GM04504 (cell line): ENCODE measurements around the gene ARID5B.
"Not testable (repeated sequence)": the region's sequence is repeated elsewhere in the genome, so short reads cannot be mapped to it uniquely, and the experiment has no call there.

Source experiments
- DNase-seq: peaks from one replicate; pipeline ENCODE4 v3.0.0-alpha.2; 2012; ENCODE audit warnings: low read depth

Gene ARID5B

GRCh38 chr10:61965703-61966395, 64.3 kb downstream of the ARID5B start:
- DNase-seq: no peak

- no peak for DNase-seq
Observed at GRCh38 chr10:61967298-61967697, 65.8 kb downstream of the ARID5B start.

- DNase-seq: peak; percentile 25
Observed at GRCh38 chr10:61970182-61971002, 68.9 kb downstream of the ARID5B start.

GRCh38 chr10:61971003-61971325, 69.5 kb downstream of the ARID5B start:
- no peak for DNase-seq

- no peak for DNase-seq
Observed at GRCh38 chr10:61973169-61973568, 71.7 kb downstream of the ARID5B start.

GRCh38 chr10:61973906-61974305, 72.4 kb downstream of the ARID5B start:
- DNase-seq: no peak

- DNase-seq: peak; percentile 26
Observed at GRCh38 chr10:61974601-61975390, 73.3 kb downstream of the ARID5B start.

GRCh38 chr10:61975391-61975932, 74.0 kb downstream of the ARID5B start:
- DNase-seq: peak; percentile 56

GRCh38 chr10:61976951-61977721, 75.6 kb downstream of the ARID5B start:
- DNase-seq: not testable (repeated sequence)

GRCh38 chr10:61978965-61979364, 77.5 kb downstream of the ARID5B start:
- no peak for DNase-seq

- DNase-seq: no peak
Observed at GRCh38 chr10:61981460-61981859, 80.0 kb downstream of the ARID5B start.

- DNase-seq: no peak
Observed at GRCh38 chr10:61983255-61983654, 81.8 kb downstream of the ARID5B start.

- no peak for DNase-seq
Observed at GRCh38 chr10:61984803-61985418, 83.4 kb downstream of the ARID5B start.

- no peak for DNase-seq
Observed at GRCh38 chr10:61985715-61986114, 84.2 kb downstream of the ARID5B start.

- no peak for DNase-seq
Observed at GRCh38 chr10:61986382-61986781, 84.9 kb downstream of the ARID5B start.

GRCh38 chr10:61986788-61987492, 85.4 kb downstream of the ARID5B start:
- DNase-seq: no peak

- no peak for DNase-seq
Observed at GRCh38 chr10:61987537-61987936, 86.0 kb downstream of the ARID5B start.

- DNase-seq: no peak
Observed at GRCh38 chr10:61987951-61988379, 86.5 kb downstream of the ARID5B start.

GRCh38 chr10:61989995-61990760, 88.7 kb downstream of the ARID5B start:
- DNase-seq: no peak

GRCh38 chr10:61990761-61991135, 89.2 kb downstream of the ARID5B start:
- DNase-seq: no peak
